Osteoblast (primary cell): ENCODE results near the gene TDRKH. TPM values are rescaled to one million over a fixed set of nuclear protein-coding genes. Genes with fewer than 3 reads are reported as not detected.

Experiments used
- DNase-seq: peaks from one replicate; pipeline ENCODE4 v3.0.0; 2011; ENCODE audit warnings: low spot score, mixed read lengths; ENCODE audit not compliant: insufficient read length; ENCODE audit errors: missing footprints
- H2AFZ ChIP-seq: 2 replicates; pipeline ENCODE4 v1.6.0; 2011; ENCODE audit warnings: mild to moderate bottlenecking, low read length
- H3K27ac ChIP-seq: 2 replicates; pipeline ENCODE4 v1.5.1; 2011; ENCODE audit warnings: mild to moderate bottlenecking, low read depth, low read length, moderate library complexity
- H3K27me3 ChIP-seq: 2 replicates; pipeline ENCODE4 v1.6.0; 2012; ENCODE audit warnings: mild to moderate bottlenecking, control low read depth, inconsistent platforms, low read length, moderate library complexity; ENCODE audit not compliant: insufficient read depth
- H3K36me3 ChIP-seq: 2 replicates; pipeline ENCODE4 v1.5.1; 2011; ENCODE audit warnings: mild to moderate bottlenecking, low read length, control low read depth, moderate library complexity; ENCODE audit not compliant: insufficient read depth
- H3K4me1 ChIP-seq: 2 replicates; pipeline ENCODE4 v1.5.1; 2011; ENCODE audit warnings: mild to moderate bottlenecking, low read length, control low read depth, moderate library complexity; ENCODE audit not compliant: insufficient read depth
- H3K4me2 ChIP-seq: 2 replicates; pipeline ENCODE4 v1.6.0; 2011; ENCODE audit warnings: mild to moderate bottlenecking, low read length; ENCODE audit not compliant: insufficient read depth
- H3K4me3 ChIP-seq: fragments of 200-600 bp; sonication (generic); 3 replicates; pipeline ENCODE4 v1.5.1; 2012; ENCODE audit warnings: mild to moderate bottlenecking, low read length, inconsistent platforms; ENCODE audit not compliant: insufficient read depth
- H3K79me2 ChIP-seq: 2 replicates; pipeline ENCODE4 v1.6.0; 2012; ENCODE audit warnings: mild to moderate bottlenecking, low read length, control low read depth, inconsistent platforms; ENCODE audit not compliant: insufficient read depth
- H3K9me3 ChIP-seq: 2 replicates; pipeline ENCODE4 v1.5.1; 2011; ENCODE audit warnings: low read depth, low read length, control low read depth
- H4K20me1 ChIP-seq: 2 replicates; pipeline ENCODE4 v1.6.0; 2012; ENCODE audit warnings: mild to moderate bottlenecking, low read length, control low read depth; ENCODE audit not compliant: insufficient read depth
- CTCF ChIP-seq: IDR thresholded peaks from 2 replicates; pipeline ENCODE4 v1.5.1; 2011; ENCODE audit warnings: mild to moderate bottlenecking, low read depth, low read length, moderate library complexity; ENCODE audit errors: extremely low read depth
- total RNA-seq: library from RNA; depleted of rRNA; stranded (reverse); fragments of >200 nt; gene quantifications from 2 replicates; pipeline ENCODE4 v1.2.3, GENCODE V29; 2012

Gene TDRKH
- total RNA-seq, 1 donor, result 1.1 TPM

- DNase-seq, result no peak
- Histone ChIP-seq H3K4me2 (no peak overlapping the region), H2AFZ (no peak overlapping the region), H3K9me3 (no peaks in the 10 kb centered on the region), H3K36me3 (no peaks in the 10 kb centered on the region), H4K20me1 (peaks cover 2% of the 10 kb centered on the region), H3K4me1 (peaks cover 3% of the 10 kb centered on the region), H3K27ac (no peak overlapping the region), H3K27me3 (peaks cover 40% of the 10 kb centered on the region), H3K4me3 (no peak overlapping the region), H3K79me2 (no peaks in the 10 kb centered on the region)
- TF ChIP-seq CTCF, result no peak
Measured at GRCh38 chr1:151834239-151834638, 43.9 kb upstream of the TDRKH start.

- no peak overlapping the region for H3K4me3 ChIP-seq
- H3K4me1 ChIP-seq, result no peaks in the 10 kb centered on the region
- H3K9me3 ChIP-seq, result no peaks in the 10 kb centered on the region
- H2AFZ ChIP-seq, result no peak overlapping the region
- no peaks in the 10 kb centered on the region for H3K79me2 ChIP-seq
- peaks cover 31% of the 10 kb centered on the region for H3K27me3 ChIP-seq
- no peaks in the 10 kb centered on the region for H4K20me1 ChIP-seq
- H3K27ac ChIP-seq, result no peak overlapping the region
- peak; percentile 56 for DNase-seq
- TF ChIP-seq CTCF, result no peak
- H3K36me3 ChIP-seq, result no peaks in the 10 kb centered on the region
- H3K4me2 ChIP-seq, result no peak overlapping the region
Measured at GRCh38 chr1:151833172-151833900, 43.0 kb upstream of the TDRKH start.

GRCh38 chr1:151832318-151832980 lies 42.1 kb upstream of the TDRKH start:
- H3K4me3 ChIP-seq, result no peak overlapping the region
- no peak for TF ChIP-seq CTCF
- peak; percentile 92 for DNase-seq
- no peak overlapping the region for H3K4me2 ChIP-seq
- H4K20me1 ChIP-seq, result no peaks in the 10 kb centered on the region
- no peaks in the 10 kb centered on the region for H3K4me1 ChIP-seq
- no peak overlapping the region for H3K27ac ChIP-seq
- H3K36me3 ChIP-seq, result no peaks in the 10 kb centered on the region
- no peaks in the 10 kb centered on the region for H3K79me2 ChIP-seq
- H2AFZ ChIP-seq, result no peak overlapping the region
- H3K27me3 ChIP-seq, result peaks cover 25% of the 10 kb centered on the region
- H3K9me3 ChIP-seq, result no peaks in the 10 kb centered on the region

GRCh38 chr1:151831605-151832004 lies 41.3 kb upstream of the TDRKH start, which contains the start of gene RORC:
TSS of gene RORC (minus strand) at chr1:151831802. CDS start at chr1:151831764, 38 bp downstream.
- no peak for DNase-seq
- Histone ChIP-seq H3K4me3 (no peak within 1 kb of the TSS), H3K36me3 (no peaks in the 10 kb centered on the region), H3K4me2 (no peak within 1 kb of the TSS), H3K4me1 (no peaks in the 10 kb centered on the region), H2AFZ (no peak within 1 kb of the TSS), H3K9me3 (no peaks in the 10 kb centered on the region), H3K27me3 (peaks cover 17% of the 10 kb centered on the region), H4K20me1 (no peaks in the 10 kb centered on the region), H3K79me2 (no peaks in the 10 kb centered on the region), H3K27ac (no peak within 1 kb of the TSS)
- TF ChIP-seq CTCF, result no peak
